H9 (cell line): ENCODE measurements around the gene APBA2. TPM values are rescaled to one million over a fixed set of nuclear protein-coding genes. Genes with fewer than 3 reads are reported as not detected.

Experiments
- DNase-seq: peaks from one replicate; pipeline ENCODE4 v3.0.0-alpha.2; 2017
- H2AFZ ChIP-seq: one replicate; pipeline ENCODE4 v1.6.1; 2013; ENCODE audit warnings: mild to moderate bottlenecking, low read length, control low read depth, moderate library complexity
- H2AK5ac ChIP-seq: 2 replicates; pipeline ENCODE4 v1.6.1; 2013; ENCODE audit warnings: low read length, control low read depth, mixed read lengths; ENCODE audit not compliant: insufficient read length
- H2BK120ac ChIP-seq: one replicate; pipeline ENCODE4 v1.6.1; 2013; ENCODE audit warnings: low read depth, mild to moderate bottlenecking, low read length, control low read depth, inconsistent platforms; ENCODE audit not compliant: poor library complexity, severe bottlenecking
- H2BK12ac ChIP-seq: 2 replicates; pipeline ENCODE4 v1.6.1; 2013; ENCODE audit warnings: low read length, control low read depth, mixed read lengths, low read depth; ENCODE audit not compliant: insufficient read length
- H2BK15ac ChIP-seq: 2 replicates; pipeline ENCODE4 v1.6.1; 2013; ENCODE audit warnings: low read depth, low read length, control low read depth
- H2BK20ac ChIP-seq: one replicate; pipeline ENCODE4 v1.6.1; 2013; ENCODE audit warnings: low read depth, mild to moderate bottlenecking, low read length, control low read depth, inconsistent platforms; ENCODE audit not compliant: poor library complexity, severe bottlenecking
- H2BK5ac ChIP-seq: 2 replicates; pipeline ENCODE4 v1.6.1; 2013; ENCODE audit warnings: low read length, control low read depth, mixed read lengths; ENCODE audit not compliant: insufficient read length
- H3K14ac ChIP-seq: 2 replicates; pipeline ENCODE4 v1.6.1; 2013; ENCODE audit warnings: low read length, control low read depth; ENCODE audit not compliant: insufficient read depth
- H3K18ac ChIP-seq: 2 replicates; pipeline ENCODE4 v1.6.1; 2013; ENCODE audit warnings: low read depth, mild to moderate bottlenecking, mixed read lengths, low read length, control low read depth; ENCODE audit not compliant: insufficient read length
- H3K23ac ChIP-seq: 2 replicates; pipeline ENCODE4 v1.6.1; 2013; ENCODE audit warnings: low read length, control low read depth, mixed read lengths, low read depth; ENCODE audit not compliant: insufficient read length
- H3K23me2 ChIP-seq: 2 replicates; pipeline ENCODE4 v1.6.1; 2013; ENCODE audit warnings: low read depth, mild to moderate bottlenecking, mixed read lengths, low read length, control low read depth; ENCODE audit not compliant: insufficient read length, poor library complexity, severe bottlenecking
- H3K27ac ChIP-seq: 2 replicates; pipeline ENCODE4 v1.5.1; 2013; ENCODE audit warnings: low read length, control low read depth, mixed read lengths, low read depth; ENCODE audit not compliant: insufficient read length
- H3K27me3 ChIP-seq: 2 replicates; pipeline ENCODE4 v1.6.1; 2013; ENCODE audit warnings: low read length, control low read depth, inconsistent platforms; ENCODE audit not compliant: insufficient read depth
- H3K4ac ChIP-seq: 2 replicates; pipeline ENCODE4 v1.6.1; 2013; ENCODE audit warnings: low read depth, mild to moderate bottlenecking, control low read depth, inconsistent platforms, low read length, moderate library complexity
- H3K4me1 ChIP-seq: 2 replicates; pipeline ENCODE4 v1.6.1; 2013; ENCODE audit warnings: low read length, control low read depth, inconsistent platforms; ENCODE audit not compliant: insufficient read depth
- H3K4me2 ChIP-seq: 2 replicates; pipeline ENCODE4 v1.6.1; 2013; ENCODE audit warnings: low read length, control low read depth, mixed read lengths; ENCODE audit not compliant: insufficient read length, insufficient read depth
- H3K56ac ChIP-seq: 2 replicates; pipeline ENCODE4 v1.6.1; 2013; ENCODE audit warnings: low read depth, mild to moderate bottlenecking, mixed read lengths, low read length, control low read depth; ENCODE audit not compliant: insufficient read length
- H3K79me1 ChIP-seq: 2 replicates; pipeline ENCODE4 v1.6.1; 2013; ENCODE audit warnings: low read depth, mild to moderate bottlenecking, moderate library complexity, low read length, control low read depth, inconsistent platforms; ENCODE audit not compliant: insufficient read depth, poor library complexity, severe bottlenecking
- H3K79me2 ChIP-seq: 2 replicates; pipeline ENCODE4 v1.6.1; 2013; ENCODE audit warnings: low read length, control low read depth, inconsistent platforms; ENCODE audit not compliant: insufficient read depth
- H3K9ac ChIP-seq: 2 replicates; pipeline ENCODE4 v1.6.1; 2013; ENCODE audit warnings: low read length, control low read depth, mixed read lengths; ENCODE audit not compliant: insufficient read length; ENCODE audit errors: extremely low read depth
- H3K9me3 ChIP-seq: one replicate; pipeline ENCODE4 v1.6.1; 2013; ENCODE audit warnings: low read depth, low read length, inconsistent platforms; ENCODE audit not compliant: control insufficient read depth
- H3T11ph ChIP-seq: one replicate; pipeline ENCODE4 v1.6.1; 2013; ENCODE audit warnings: mild to moderate bottlenecking, low read length, control low read depth, inconsistent platforms
- H4K20me1 ChIP-seq: one replicate; pipeline ENCODE4 v1.6.1; 2013; ENCODE audit not compliant: control insufficient read depth, insufficient read length, insufficient read depth
- H4K5ac ChIP-seq: 2 replicates; pipeline ENCODE4 v1.6.1; 2013; ENCODE audit warnings: low read depth, mild to moderate bottlenecking, mixed read lengths, low read length, control low read depth; ENCODE audit not compliant: insufficient read length
- H4K8ac ChIP-seq: replicated peaks from 2 replicates; pipeline ENCODE4 v1.6.1; 2013; ENCODE audit warnings: low read length, control low read depth, mixed read lengths, low read depth; ENCODE audit not compliant: insufficient read length
- H4K91ac ChIP-seq: 2 replicates; pipeline ENCODE4 v1.6.1; 2013; ENCODE audit warnings: low read depth, mild to moderate bottlenecking, moderate library complexity, mixed read lengths, low read length, control low read depth; ENCODE audit not compliant: insufficient read length
- H3K27ac Mint-ChIP-seq, 3 experiments: 2 replicates in 2 of 3; 3 replicates in 1 of 3; pipeline ENCODE4 v1.8.0; 2020 to 2021; ENCODE audit warnings: mixed read lengths in 3 of 3, mild to moderate bottlenecking in 1 of 3, moderate library complexity in 1 of 3
- H3K27me3 Mint-ChIP-seq: 2 replicates; pipeline ENCODE4 v1.8.0; 2021; ENCODE audit warnings: low read depth, mild to moderate bottlenecking, moderate library complexity, mixed read lengths
- H3K36me3 Mint-ChIP-seq, 3 experiments: 2 replicates in 2 of 3; 3 replicates in 1 of 3; pipeline ENCODE4 v1.8.0; 2020 to 2021; ENCODE audit warnings: low read depth in 3 of 3, mixed read lengths in 3 of 3; ENCODE audit not compliant: insufficient read depth in 1 of 3
- H3K4me1 Mint-ChIP-seq, 2 experiments: 2 replicates each; pipeline ENCODE4 v1.8.0; 2020; ENCODE audit warnings: mixed read lengths in 2 of 2
- H3K4me3 Mint-ChIP-seq, 2 experiments: 2 replicates in 1 of 2; 3 replicates in 1 of 2; pipeline ENCODE4 v1.8.0; 2020 to 2021; ENCODE audit warnings: mild to moderate bottlenecking in 2 of 2, mixed read lengths in 2 of 2, moderate library complexity in 1 of 2
- H3K9me3 Mint-ChIP-seq, 2 experiments: 2 replicates in 1 of 2; 3 replicates in 1 of 2; pipeline ENCODE4 v1.8.0; 2020; ENCODE audit warnings: mild to moderate bottlenecking in 2 of 2, mixed read lengths in 2 of 2, moderate library complexity in 1 of 2
- WGBS: extraction: QIAGEN DNeasy Blood & Tissue Kit; methylation state at CpG from one replicate; pipeline ENCODE4 v1.1.7; 2013; ENCODE audit warnings: missing lambda C conversion rate, low lambda C conversion rate, mixed read lengths; ENCODE audit not compliant: insufficient read length; ENCODE audit errors: extremely low coverage; 5-methylcytosine and 5-hydroxymethylcytosine counted together
- total RNA-seq: library from RNA; stranded (reverse); gene quantifications from 2 replicates; pipeline ENCODE4 v1.2.1, GENCODE V29; 2021
- TF ChIP-seq, protein P1 (sequence below): fragments of 200-600 bp; sonication (generic); conservative IDR thresholded peaks from 3 replicates; pipeline ENCODE4 v1.8.0; 2021; ENCODE audit warnings: antibody characterized with exemption, mild to moderate bottlenecking

APBA2 gene
- total RNA-seq, 1 experiment from 2014 or later: 14.3 TPM

GRCh38 chr15:29057856-29058255 is 172.1 kb downstream of the APBA2 start:
- H3K4me2 ChIP-seq: no peak overlapping the region
- Mint-ChIP-seq H3K27ac (no peak overlapping the region), H3K4me1 (peaks cover 28 to 46% of the 10 kb centered on the region in 2 experiments), H3K27me3 (no peaks in the 10 kb centered on the region; the same call in 1 of the 2 replicates), H3K36me3 (peaks cover 8 to 20% (median 19%) of the 10 kb centered on the region in 3 experiments), H3K9me3 (peaks cover 11 to 24% of the 10 kb centered on the region in 2 experiments), H3K4me3 (no peak overlapping the region)
- no peak overlapping the region for H3T11ph ChIP-seq
- H4K8ac ChIP-seq: no peak overlapping the region
- peaks cover 4% of the 10 kb centered on the region for H3K9me3 ChIP-seq
- no peak overlapping the region for H3K9ac ChIP-seq
- H2AK5ac ChIP-seq: no peak overlapping the region
- H3K4me1 ChIP-seq: peaks cover 15% of the 10 kb centered on the region; the same call in 1 of the 2 replicates
- H2BK15ac ChIP-seq: no peak overlapping the region
- no peak overlapping the region for H3K18ac ChIP-seq
- DNase-seq: no peak
- no peaks in the 10 kb centered on the region for H3K79me1 ChIP-seq
- H3K23ac ChIP-seq: no peak overlapping the region
- no peak overlapping the region for H4K5ac ChIP-seq
- no peaks in the 10 kb centered on the region for H3K79me2 ChIP-seq
- no peak overlapping the region for H2AFZ ChIP-seq
- TF ChIP-seq, protein P1, sequence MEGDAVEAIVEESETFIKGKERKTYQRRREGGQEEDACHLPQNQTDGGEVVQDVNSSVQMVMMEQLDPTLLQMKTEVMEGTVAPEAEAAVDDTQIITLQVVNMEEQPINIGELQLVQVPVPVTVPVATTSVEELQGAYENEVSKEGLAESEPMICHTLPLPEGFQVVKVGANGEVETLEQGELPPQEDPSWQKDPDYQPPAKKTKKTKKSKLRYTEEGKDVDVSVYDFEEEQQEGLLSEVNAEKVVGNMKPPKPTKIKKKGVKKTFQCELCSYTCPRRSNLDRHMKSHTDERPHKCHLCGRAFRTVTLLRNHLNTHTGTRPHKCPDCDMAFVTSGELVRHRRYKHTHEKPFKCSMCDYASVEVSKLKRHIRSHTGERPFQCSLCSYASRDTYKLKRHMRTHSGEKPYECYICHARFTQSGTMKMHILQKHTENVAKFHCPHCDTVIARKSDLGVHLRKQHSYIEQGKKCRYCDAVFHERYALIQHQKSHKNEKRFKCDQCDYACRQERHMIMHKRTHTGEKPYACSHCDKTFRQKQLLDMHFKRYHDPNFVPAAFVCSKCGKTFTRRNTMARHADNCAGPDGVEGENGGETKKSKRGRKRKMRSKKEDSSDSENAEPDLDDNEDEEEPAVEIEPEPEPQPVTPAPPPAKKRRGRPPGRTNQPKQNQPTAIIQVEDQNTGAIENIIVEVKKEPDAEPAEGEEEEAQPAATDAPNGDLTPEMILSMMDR: no peak
- H3K27ac ChIP-seq: no peak overlapping the region
- H3K27me3 ChIP-seq: no peaks in the 10 kb centered on the region
- H4K91ac ChIP-seq: no peak overlapping the region
- WGBS: no CpG with 5 or more reads among the region's 8 CpGs
- no peak overlapping the region for H2BK20ac ChIP-seq
- no peak overlapping the region for H3K14ac ChIP-seq
- no peak overlapping the region for H3K4ac ChIP-seq
- no peak overlapping the region for H2BK5ac ChIP-seq
- no peak overlapping the region for H3K56ac ChIP-seq
- H4K20me1 ChIP-seq: no peaks in the 10 kb centered on the region
- H3K23me2 ChIP-seq: no peaks in the 10 kb centered on the region
- H2BK12ac ChIP-seq: no peak overlapping the region
- H2BK120ac ChIP-seq: no peak overlapping the region
